Measurements from ENCODE around the gene HBG2. TPM values are rescaled to one million over a fixed set of nuclear protein-coding genes. Genes with fewer than 3 reads are reported as not detected.
"Not testable (repeated sequence)": the region's sequence is repeated elsewhere in the genome, so short reads cannot be mapped to it uniquely, and the experiment has no call there.

HBG2 gene
- total and polyA plus RNA-seq, 10 of the 15 experiments (the other 5 are each of a cell fraction or from before 2014, with no cell fraction given): 1.1 to 8.3 (median 2.9) TPM; not detected in 5

- POLR2A ChIA-PET: no interaction called here
Observed at GRCh38 chr11:5258543-5259262, 4.1 kb upstream of the HBG2 start.

GRCh38 chr11:5257296-5257695 is 2.7 kb upstream of the HBG2 start:
- no peak for TF ChIP-seq POLR2AphosphoS5 (IDR thresholded peaks at IDR 0.05; ENCODE audit: low read length)
- TF ChIP-seq ZNF274 (IDR thresholded peaks at IDR 0.05; ENCODE audit: insufficient read depth, insufficient read length): no peak
- ChIA-PET SMC1A (ENCODE audit: uncharacterized antibody, unreplicated experiment) (no interaction called here), RAD21 (ENCODE audit: unreplicated experiment) (no interaction called here), POLR2A (no interaction called here), CTCF (no interaction called here)
- Histone ChIP-seq H3K9me3 (replicated peaks; ENCODE audit: control insufficient read depth, insufficient read depth, low read length) (no peaks in the 10 kb centered on the region), H3K27ac (ENCODE audit: control insufficient read depth, insufficient read depth) (no peak overlapping the region), H3K9ac (ENCODE audit: control insufficient read depth, insufficient read depth, low read length) (no peak overlapping the region), H2AFZ (ENCODE audit: control insufficient read depth, low read depth, low read length) (no peak overlapping the region), H3K4me2 (ENCODE audit: control insufficient read depth, insufficient read depth) (no peak overlapping the region), H3K27me3 (replicated peaks in 1 of 2; ENCODE audit: control insufficient read depth in 2 of 2, insufficient read depth in 2 of 2, low read length in 1 of 2) (no peaks in the 10 kb centered on the region), H4K20me1 (ENCODE audit: control insufficient read depth, insufficient read depth) (no peaks in the 10 kb centered on the region), H3K79me2 (ENCODE audit: control insufficient read depth, insufficient read depth, low read length) (no peaks in the 10 kb centered on the region), H3K4me3 (no peak overlapping the region), H3K4me1 (ENCODE audit: control insufficient read depth, insufficient read depth, low read length) (no peaks in the 10 kb centered on the region), H3K36me3 (ENCODE audit: control insufficient read depth in 2 of 2, insufficient read depth in 2 of 2, low read length in 1 of 2) (no peaks in the 10 kb centered on the region)
- no TSS peak for BruUV-seq (replicated peaks)
- no peak for FAIRE-seq
- no peak for DNase-seq (ENCODE audit: low read depth, low spot score)
- ATAC-seq: no peak
- 8% methylated on average over 2 of the region's 2 CpGs for WGBS (ENCODE audit: insufficient coverage, insufficient replicate concordance, low lambda C conversion rate, missing lambda C conversion rate)
- intact Hi-C loops (cut with micrococcal nuclease; ENCODE audit: unreplicated experiment): no loop called here
- in situ Hi-C loops (cut with MboI): no loop called here

More at GRCh38 chr11:5258543-5259262, 4.1 kb upstream of the HBG2 start:
- H3K36me3 ChIP-seq (ENCODE audit: control insufficient read depth in 2 of 2, insufficient read depth in 2 of 2, low read length in 1 of 2): no peaks in the 10 kb centered on the region
- CTCF ChIA-PET: no interaction called here
- DNase-seq (ENCODE audit: low read depth, low spot score) (no peak), FAIRE-seq (no peak), ATAC-seq (no peak)
- H2AFZ ChIP-seq (ENCODE audit: control insufficient read depth, low read depth, low read length): no peak overlapping the region
- in situ Hi-C loops (cut with MboI) (no loop called here), intact Hi-C loops (cut with micrococcal nuclease; ENCODE audit: unreplicated experiment) (no loop called here)
- no peaks in the 10 kb centered on the region for H3K79me2 ChIP-seq (ENCODE audit: control insufficient read depth, insufficient read depth, low read length)
- no peak overlapping the region for H3K4me3 ChIP-seq
- H3K27me3 ChIP-seq (replicated peaks in 1 of 2; ENCODE audit: control insufficient read depth in 2 of 2, insufficient read depth in 2 of 2, low read length in 1 of 2): no peaks in the 10 kb centered on the region
- RAD21 ChIA-PET (ENCODE audit: unreplicated experiment): no interaction called here
- no peak overlapping the region for H3K4me2 ChIP-seq (ENCODE audit: control insufficient read depth, insufficient read depth)
- H3K9ac ChIP-seq (ENCODE audit: control insufficient read depth, insufficient read depth, low read length): no peak overlapping the region
- WGBS (ENCODE audit: insufficient coverage, insufficient replicate concordance, low lambda C conversion rate, missing lambda C conversion rate): 29% methylated on average over 7 of the region's 7 CpGs
- no peaks in the 10 kb centered on the region for H3K9me3 ChIP-seq (replicated peaks; ENCODE audit: control insufficient read depth, insufficient read depth, low read length)
- BruUV-seq (replicated peaks): no TSS peak
- TF ChIP-seq NR2C2 (IDR thresholded peaks at IDR 0.05; ENCODE audit: borderline replicate concordance, control insufficient read depth, insufficient read length, low read depth) (no peak), ZNF384 (IDR thresholded peaks at IDR 0.05; ENCODE audit: borderline replicate concordance, low read depth, low read length) (no peak)
- SMC1A ChIA-PET (ENCODE audit: uncharacterized antibody, unreplicated experiment): interaction anchor here (1.2 kb wide), 1 partner anchor 9 kb away, joined by 3 read pairs; no protein-coding TSS in a partner anchor
- no peaks in the 10 kb centered on the region for H3K4me1 ChIP-seq (ENCODE audit: control insufficient read depth, insufficient read depth, low read length)
- no peak overlapping the region for H3K27ac ChIP-seq (ENCODE audit: control insufficient read depth, insufficient read depth)
- no peaks in the 10 kb centered on the region for H4K20me1 ChIP-seq (ENCODE audit: control insufficient read depth, insufficient read depth)

DNA sequence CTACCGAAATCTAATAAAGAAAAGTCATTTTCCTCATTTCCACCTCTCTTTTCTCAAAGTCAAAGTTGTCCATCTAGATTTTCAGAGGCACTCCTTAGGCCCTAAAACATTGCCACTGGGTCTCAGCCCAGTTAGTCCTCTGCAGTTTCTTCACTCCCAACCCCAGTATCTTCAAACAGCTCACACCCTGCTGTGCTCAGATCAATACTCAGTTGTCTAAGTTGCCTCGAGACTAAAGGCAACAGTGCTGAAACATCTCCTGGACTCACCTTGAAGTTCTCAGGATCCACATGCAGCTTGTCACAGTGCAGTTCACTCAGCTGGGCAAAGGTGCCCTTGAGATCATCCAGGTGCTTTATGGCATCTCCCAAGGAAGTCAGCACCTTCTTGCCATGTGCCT is 558 bp downstream of the HBG2 start:
- H3K9ac ChIP-seq (ENCODE audit: control insufficient read depth, insufficient read depth, low read length); ATAC-seq; CTCF ChIA-PET; H3K4me1 ChIP-seq (ENCODE audit: control insufficient read depth, insufficient read depth, low read length); in situ Hi-C loops (cut with MboI); H2AFZ ChIP-seq (ENCODE audit: control insufficient read depth, low read depth, low read length); H3K36me3 ChIP-seq (ENCODE audit: control insufficient read depth in 2 of 2, insufficient read depth in 2 of 2, low read length in 1 of 2); H3K79me2 ChIP-seq (ENCODE audit: control insufficient read depth, insufficient read depth, low read length); POLR2A ChIA-PET; RAD21 ChIA-PET (ENCODE audit: unreplicated experiment); H3K27ac ChIP-seq (ENCODE audit: control insufficient read depth, insufficient read depth); H3K9me3 ChIP-seq (replicated peaks; ENCODE audit: control insufficient read depth, insufficient read depth, low read length); FAIRE-seq; BruUV-seq (replicated peaks); SMC1A ChIA-PET (ENCODE audit: uncharacterized antibody, unreplicated experiment); H3K4me3 ChIP-seq; H3K4me2 ChIP-seq (ENCODE audit: control insufficient read depth, insufficient read depth); H3K27me3 ChIP-seq (replicated peaks in 1 of 2; ENCODE audit: control insufficient read depth in 2 of 2, insufficient read depth in 2 of 2, low read length in 1 of 2); H4K20me1 ChIP-seq (ENCODE audit: control insufficient read depth, insufficient read depth); intact Hi-C loops (cut with micrococcal nuclease; ENCODE audit: unreplicated experiment); DNase-seq (ENCODE audit: low read depth, low spot score): not testable (repeated sequence)
- WGBS (ENCODE audit: insufficient coverage, insufficient replicate concordance, low lambda C conversion rate, missing lambda C conversion rate): 26% methylated on average over 2 of the region's 2 CpGs

All from GM12878 (cell line).